A549 (cell line): ENCODE measurements around the gene C5. TPM values are rescaled to one million over a fixed set of nuclear protein-coding genes. Genes with fewer than 3 reads are reported as not detected.

Experiments used
- ATAC-seq, 2 experiments: fragments of 200-7000 bp in 1 of 2; fragments of >200 bp in 1 of 2; cut with Nextera tagmentation in 1 of 2; cut with Tn5 transposase in 1 of 2; 3 replicates each; pipeline versions ENCODE4 v1.8.0 to v1.9.1; 2018 to 2020; ENCODE audit warnings: mild to moderate bottlenecking in 1 of 2, moderate library complexity in 1 of 2
- CTCF ChIA-PET: fragments of 300-600 bp; sonication (Branson Sonifier 250); formaldehyde crosslinking; extraction: SDS; loops from one replicate; lab custom pipeline; 2021; ENCODE audit warnings: antibody characterized with exemption, inconsistent platforms; lab: Yijun Ruan, JAX
- POLR2A ChIA-PET: fragments of 350-600 bp; formaldehyde crosslinking; extraction: SDS; loops from one replicate; lab custom pipeline; 2021; ENCODE audit warnings: antibody characterized with exemption, inconsistent platforms; lab: Yijun Ruan, JAX
- DNase-seq, 2 experiments: peaks; one replicate each; pipeline versions ENCODE4 v3.0.0 to v3.0.0-alpha.2; 2011 to 2016; ENCODE audit warnings: low read depth in 1 of 2, low spot score in 1 of 2
- FAIRE-seq: peaks from 2 replicates; lab custom pipeline; 2011; peaks lifted over from hg19 to GRCh38; lab: Jason Lieb, UNC
- H3K27ac ChIP-seq, 2 experiments: fragments of >200 bp; sonication (Bioruptor Twin); formaldehyde crosslinking; 3 replicates each; pipeline ENCODE4 v1.5.1; 2016 to 2017
- H3K4me1 ChIP-seq: fragments of >200 bp; sonication (Bioruptor Twin); formaldehyde crosslinking; 3 replicates; pipeline ENCODE4 v1.6.1; 2016
- H3K4me2 ChIP-seq: fragments of >200 bp; sonication (Bioruptor Twin); formaldehyde crosslinking; 3 replicates; pipeline ENCODE4 v1.6.1; 2016
- H3K4me3 ChIP-seq: fragments of >200 bp; sonication (Bioruptor Twin); formaldehyde crosslinking; 3 replicates; pipeline ENCODE4 v1.5.1; 2016
- H3K9me3 ChIP-seq: fragments of >200 bp; sonication (Bioruptor Twin); formaldehyde crosslinking; 3 replicates; pipeline ENCODE4 v1.6.1; 2016
- CBX8 ChIP-seq: fragments of 200-600 bp; sonication (generic); IDR thresholded peaks from 2 replicates; pipeline ENCODE4 v1.6.1; 2016
- CEBPB ChIP-seq, 2 experiments: fragments of >200 bp in 1 of 2; sonication (Bioruptor Twin) in 1 of 2; formaldehyde crosslinking in 1 of 2; IDR thresholded peaks; 2 replicates each; pipeline ENCODE4 v1.6.1; 2012 to 2016
- EHF ChIP-seq: fragments of 250-450 bp; sonication (Bioruptor Pico); IDR thresholded peaks from 2 replicates; pipeline ENCODE4 v1.5.0; 2020; ENCODE audit warnings: mild to moderate bottlenecking
- FOXS1 ChIP-seq: fragments of 250-450 bp; sonication (Bioruptor Pico); IDR thresholded peaks from 2 replicates; pipeline ENCODE4 v1.5.0; 2020; ENCODE audit warnings: mild to moderate bottlenecking, moderate library complexity
- GATA3 ChIP-seq: IDR thresholded peaks from 2 replicates; pipeline ENCODE4 v1.6.1; 2012; ENCODE audit warnings: borderline replicate concordance
- HEYL ChIP-seq: fragments of 250-450 bp; sonication (Bioruptor Pico); IDR thresholded peaks from 2 replicates; pipeline ENCODE4 v1.8.0; 2021; ENCODE audit warnings: mild to moderate bottlenecking, moderate library complexity
- HOXB5 ChIP-seq: fragments of 250-450 bp; sonication (Bioruptor Pico); IDR thresholded peaks from 2 replicates; pipeline ENCODE4 v1.5.0; 2020; ENCODE audit warnings: mild to moderate bottlenecking, moderate library complexity
- JUN ChIP-seq, 2 experiments: fragments of >200 bp; sonication (Bioruptor Twin); formaldehyde crosslinking; IDR thresholded peaks; 2 replicates in 1 of 2; 3 replicates in 1 of 2; pipeline ENCODE4 v1.6.1; 2016 to 2017
- KDM1A ChIP-seq: fragments of 200-600 bp; sonication (generic); IDR thresholded peaks from 2 replicates; pipeline ENCODE4 v1.6.1; 2016; ENCODE audit warnings: low read depth, mild to moderate bottlenecking
- MYC ChIP-seq: IDR thresholded peaks from 2 replicates; pipeline ENCODE4 v1.6.1; 2012; ENCODE audit warnings: mild to moderate bottlenecking, inconsistent platforms, low read length, improper control_type of control experiment, borderline replicate concordance
- PHF8 ChIP-seq: fragments of 200-600 bp; sonication (generic); IDR thresholded peaks from 2 replicates; pipeline ENCODE4 v1.6.1; 2016; ENCODE audit warnings: low read depth, mild to moderate bottlenecking, antibody characterized with exemption, moderate library complexity, borderline replicate concordance
- RAD21 ChIP-seq, 2 experiments: fragments of >200 bp in 1 of 2; sonication (Bioruptor Twin) in 1 of 2; formaldehyde crosslinking in 1 of 2; IDR thresholded peaks in 1 of 2; conservative IDR thresholded peaks in 1 of 2; 2 replicates in 1 of 2; 3 replicates in 1 of 2; pipeline ENCODE4 v1.6.1; 2012 to 2018; ENCODE audit warnings: inconsistent platforms in 1 of 2
- ZC3H11A ChIP-seq: fragments of 450-650 bp; IDR thresholded peaks from 2 replicates; pipeline ENCODE4 v1.6.1; 2014; ENCODE audit warnings: antibody characterized with exemption, mild to moderate bottlenecking
- ZFP36 ChIP-seq: fragments of 450-650 bp; IDR thresholded peaks from 2 replicates; pipeline ENCODE4 v1.6.1; 2014; ENCODE audit warnings: borderline replicate concordance; ENCODE audit not compliant: partially characterized antibody
- ZNF302 ChIP-seq: fragments of 250-450 bp; sonication (Bioruptor Pico); IDR thresholded peaks from 2 replicates; pipeline ENCODE4 v1.9.0; 2021; ENCODE audit warnings: inconsistent platforms, mild to moderate bottlenecking, moderate library complexity
- WGBS: methylation state at CpG from one replicate; pipeline ENCODE4 v1.1.6; 2017; ENCODE audit errors: missing lambda C conversion rate; 5-methylcytosine and 5-hydroxymethylcytosine counted together
- polyA plus RNA-seq, 4 experiments: library from polyadenylated mRNA; depleted of rRNA in 3 of 4; stranded (reverse); fragments of >200 nt; fragmentation: RNase III in 1 of 4; extraction: RNeasy Plus Mini Kit Qiagen cat#74134 plus additional on column Dnase treatment in 1 of 4; gene quantifications; 2 replicates in 3 of 4; 3 replicates in 1 of 4; pipeline ENCODE4 v1.2.3, GENCODE V29; 2011 to 2017
- TF ChIP-seq, protein P1 (sequence below): IDR thresholded peaks from 2 replicates; pipeline ENCODE4 v1.6.1; 2012; ENCODE audit warnings: low read depth, borderline replicate concordance
- TF ChIP-seq, protein P2 (sequence below): fragments of 250-450 bp; sonication (Bioruptor Pico); IDR thresholded peaks from 2 replicates; pipeline ENCODE4 v1.5.0; 2021; ENCODE audit warnings: mild to moderate bottlenecking, moderate library complexity, borderline replicate concordance
- TF ChIP-seq, protein P3 (sequence below): fragments of >200 bp; sonication (Bioruptor Twin); formaldehyde crosslinking; IDR thresholded peaks from 2 replicates; pipeline ENCODE4 v1.6.1; 2016
- TF ChIP-seq, protein P4 (sequence below): fragments of 200-600 bp; sonication (generic); IDR thresholded peaks from 2 replicates; pipeline ENCODE4 v1.6.1; 2016; ENCODE audit warnings: antibody characterized with exemption, mild to moderate bottlenecking, moderate library complexity

The C5 gene
- polyA plus RNA-seq, 2 of the 4 experiments (the other 2 are of a cell fraction), result 17.1 to 115 TPM

DNA sequence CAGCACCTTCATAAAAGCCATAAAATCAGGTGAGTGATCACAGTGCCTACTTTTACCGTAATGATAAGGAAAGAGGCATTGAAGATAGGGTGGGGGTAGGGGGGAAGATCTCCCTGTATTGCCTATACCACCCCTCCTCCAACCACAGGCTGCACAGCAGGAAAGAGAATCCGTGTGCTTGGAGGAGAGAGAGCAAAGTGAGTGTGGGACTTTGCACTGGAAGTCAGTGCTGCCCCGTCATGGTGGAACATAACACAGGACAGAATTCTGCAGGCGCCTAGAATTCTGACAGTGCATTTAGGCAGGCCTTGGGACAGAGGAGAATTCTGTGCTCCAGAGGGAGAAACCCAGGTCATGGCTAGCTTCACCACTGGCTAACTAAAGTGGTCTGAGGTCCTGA is 3.5 kb upstream of the C5 start:
- FAIRE-seq, result no peak
- no peak for TF ChIP-seq KDM1A
- TF ChIP-seq RAD21 (conservative IDR thresholded peaks at IDR 0.05 in 1 of 2, IDR thresholded peaks at IDR 0.05 in 1 of 2), result no peak
- TF ChIP-seq EHF (CRISPR knock-in tag), result no peak
- TF ChIP-seq MYC, result no peak
- no peak for DNase-seq
- H3K4me3 ChIP-seq, result no peak overlapping the region
- no peak overlapping the region for H3K4me2 ChIP-seq
- no peak for ATAC-seq
- peak overlapping the region in 1 of 2 experiments; percentile 43; a peak in 3 of 6 replicates for H3K27ac ChIP-seq
- WGBS, result 42% methylated on average over 4 of the region's 4 CpGs
- peaks cover 34% of the 10 kb centered on the region for H3K4me1 ChIP-seq
- H3K9me3 ChIP-seq, result no peaks in the 10 kb centered on the region; the same call in 2 of the 3 replicates
- POLR2A ChIA-PET, result no interaction called here
- CTCF ChIA-PET, result interaction anchor here (1.4 to 3.1 kb wide), 2 partner anchors 67 to 311 kb away, joined by 3 to 20 read pairs; no protein-coding TSS in a partner anchor

DNA sequence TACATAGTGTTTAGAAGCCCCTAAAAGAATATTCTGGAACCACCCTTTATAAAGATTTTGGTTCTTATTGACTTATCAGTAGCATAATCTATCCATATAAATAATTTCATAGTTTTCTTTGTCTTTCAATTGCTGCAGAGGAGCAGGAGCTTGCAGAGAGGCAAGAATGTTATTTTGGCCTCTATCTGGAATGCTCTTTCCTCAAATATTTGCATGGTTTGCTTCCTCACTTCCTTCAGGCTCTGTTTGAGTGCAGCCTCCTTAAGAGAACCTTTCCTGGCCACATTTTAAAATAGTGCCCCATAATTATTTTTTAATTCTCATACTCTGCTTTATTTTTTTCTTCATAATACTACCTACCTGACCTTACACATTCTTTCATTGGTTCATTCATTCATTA is 1.5 kb downstream of the C5 start:
- ChIA-PET POLR2A (no interaction called here), CTCF (interaction anchor here (0.8 to 7.4 kb wide), 7 partner anchors 12 to 294 kb away, joined by 3 to 55 read pairs (median 5); no protein-coding TSS in a partner anchor)
- H3K4me1 ChIP-seq, result peaks cover 51% of the 10 kb centered on the region
- ATAC-seq (peak; percentile 25 to 56; a peak in 3 of 6 replicates), DNase-seq (no peak), FAIRE-seq (no peak)
- peak overlapping the region; percentile 85 for H3K4me2 ChIP-seq
- H3K9me3 ChIP-seq, result no peaks in the 10 kb centered on the region
- peak overlapping the region; percentile 44 for H3K4me3 ChIP-seq
- no peak for TF ChIP-seq PHF8
- TF ChIP-seq CEBPB (IDR thresholded peaks at IDR 0.05), result no peak
- no peak for TF ChIP-seq RAD21 (conservative IDR thresholded peaks at IDR 0.05 in 1 of 2, IDR thresholded peaks at IDR 0.05 in 1 of 2)
- TF ChIP-seq ZC3H11A, result no peak
- no peak for TF ChIP-seq CBX8
- TF ChIP-seq, protein P1, sequence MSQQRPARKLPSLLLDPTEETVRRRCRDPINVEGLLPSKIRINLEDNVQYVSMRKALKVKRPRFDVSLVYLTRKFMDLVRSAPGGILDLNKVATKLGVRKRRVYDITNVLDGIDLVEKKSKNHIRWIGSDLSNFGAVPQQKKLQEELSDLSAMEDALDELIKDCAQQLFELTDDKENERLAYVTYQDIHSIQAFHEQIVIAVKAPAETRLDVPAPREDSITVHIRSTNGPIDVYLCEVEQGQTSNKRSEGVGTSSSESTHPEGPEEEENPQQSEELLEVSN, result no peak
- no peak for TF ChIP-seq ZFP36
- TF ChIP-seq JUN (IDR thresholded peaks at IDR 0.05), result no peak
- TF ChIP-seq, protein P2, sequence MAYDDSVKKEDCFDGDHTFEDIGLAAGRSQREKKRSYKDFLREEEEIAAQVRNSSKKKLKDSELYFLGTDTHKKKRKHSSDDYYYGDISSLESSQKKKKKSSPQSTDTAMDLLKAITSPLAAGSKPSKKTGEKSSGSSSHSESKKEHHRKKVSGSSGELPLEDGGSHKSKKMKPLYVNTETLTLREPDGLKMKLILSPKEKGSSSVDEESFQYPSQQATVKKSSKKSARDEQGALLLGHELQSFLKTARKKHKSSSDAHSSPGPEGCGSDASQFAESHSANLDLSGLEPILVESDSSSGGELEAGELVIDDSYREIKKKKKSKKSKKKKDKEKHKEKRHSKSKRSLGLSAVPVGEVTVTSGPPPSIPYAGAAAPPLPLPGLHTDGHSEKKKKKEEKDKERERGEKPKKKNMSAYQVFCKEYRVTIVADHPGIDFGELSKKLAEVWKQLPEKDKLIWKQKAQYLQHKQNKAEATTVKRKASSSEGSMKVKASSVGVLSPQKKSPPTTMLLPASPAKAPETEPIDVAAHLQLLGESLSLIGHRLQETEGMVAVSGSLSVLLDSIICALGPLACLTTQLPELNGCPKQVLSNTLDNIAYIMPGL, result no peak
- no peak for TF ChIP-seq HEYL
- TF ChIP-seq, protein P3, sequence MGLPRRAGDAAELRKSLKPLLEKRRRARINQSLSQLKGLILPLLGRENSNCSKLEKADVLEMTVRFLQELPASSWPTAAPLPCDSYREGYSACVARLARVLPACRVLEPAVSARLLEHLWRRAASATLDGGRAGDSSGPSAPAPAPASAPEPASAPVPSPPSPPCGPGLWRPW, result no peak
- TF ChIP-seq ZNF302, result no peak
- no peak for TF ChIP-seq HOXB5 (CRISPR knock-in tag)
- TF ChIP-seq GATA3, result no peak
- H3K27ac ChIP-seq, result peak overlapping the region; percentile 70 to 86

DNA sequence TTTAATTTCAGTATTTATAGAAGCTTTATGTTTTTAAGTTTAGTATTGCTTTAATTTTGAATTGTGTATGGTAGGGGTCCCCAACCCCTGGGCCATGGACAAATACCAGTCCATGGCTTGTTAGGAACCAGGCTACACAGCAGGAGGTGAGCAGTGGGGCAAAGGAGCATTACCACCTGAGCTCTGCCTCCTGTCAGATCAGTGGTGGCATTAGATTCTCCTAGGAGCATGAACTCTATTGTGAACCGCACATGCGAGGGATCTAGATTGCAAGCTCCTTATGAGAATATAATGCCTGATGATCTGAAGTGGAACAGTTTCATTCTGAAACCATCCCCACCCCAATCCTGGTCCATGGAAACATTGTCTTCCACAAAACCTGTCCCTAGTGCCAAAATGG is 1.9 kb downstream of the C5 start:
- WGBS, result 6% methylated on average over 2 of the region's 2 CpGs
- H3K27ac ChIP-seq, result peak overlapping the region; percentile 70 to 86
- POLR2A ChIA-PET, result no interaction called here
- peak overlapping the region; percentile 44 for H3K4me3 ChIP-seq
- DNase-seq, result no peak
- H3K9me3 ChIP-seq, result no peaks in the 10 kb centered on the region
- CTCF ChIA-PET, result interaction anchor here (0.6 to 7.4 kb wide), 7 partner anchors 13 to 1534 kb away, joined by 3 to 55 read pairs (median 5); no protein-coding TSS in a partner anchor
- peak overlapping the region; percentile 85 for H3K4me2 ChIP-seq
- peaks cover 50% of the 10 kb centered on the region for H3K4me1 ChIP-seq
- TF ChIP-seq FOXS1 (CRISPR knock-in tag) (no peak), CBX8 (no peak)
- TF ChIP-seq, protein P4, sequence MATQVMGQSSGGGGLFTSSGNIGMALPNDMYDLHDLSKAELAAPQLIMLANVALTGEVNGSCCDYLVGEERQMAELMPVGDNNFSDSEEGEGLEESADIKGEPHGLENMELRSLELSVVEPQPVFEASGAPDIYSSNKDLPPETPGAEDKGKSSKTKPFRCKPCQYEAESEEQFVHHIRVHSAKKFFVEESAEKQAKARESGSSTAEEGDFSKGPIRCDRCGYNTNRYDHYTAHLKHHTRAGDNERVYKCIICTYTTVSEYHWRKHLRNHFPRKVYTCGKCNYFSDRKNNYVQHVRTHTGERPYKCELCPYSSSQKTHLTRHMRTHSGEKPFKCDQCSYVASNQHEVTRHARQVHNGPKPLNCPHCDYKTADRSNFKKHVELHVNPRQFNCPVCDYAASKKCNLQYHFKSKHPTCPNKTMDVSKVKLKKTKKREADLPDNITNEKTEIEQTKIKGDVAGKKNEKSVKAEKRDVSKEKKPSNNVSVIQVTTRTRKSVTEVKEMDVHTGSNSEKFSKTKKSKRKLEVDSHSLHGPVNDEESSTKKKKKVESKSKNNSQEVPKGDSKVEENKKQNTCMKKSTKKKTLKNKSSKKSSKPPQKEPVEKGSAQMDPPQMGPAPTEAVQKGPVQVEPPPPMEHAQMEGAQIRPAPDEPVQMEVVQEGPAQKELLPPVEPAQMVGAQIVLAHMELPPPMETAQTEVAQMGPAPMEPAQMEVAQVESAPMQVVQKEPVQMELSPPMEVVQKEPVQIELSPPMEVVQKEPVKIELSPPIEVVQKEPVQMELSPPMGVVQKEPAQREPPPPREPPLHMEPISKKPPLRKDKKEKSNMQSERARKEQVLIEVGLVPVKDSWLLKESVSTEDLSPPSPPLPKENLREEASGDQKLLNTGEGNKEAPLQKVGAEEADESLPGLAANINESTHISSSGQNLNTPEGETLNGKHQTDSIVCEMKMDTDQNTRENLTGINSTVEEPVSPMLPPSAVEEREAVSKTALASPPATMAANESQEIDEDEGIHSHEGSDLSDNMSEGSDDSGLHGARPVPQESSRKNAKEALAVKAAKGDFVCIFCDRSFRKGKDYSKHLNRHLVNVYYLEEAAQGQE, result no peak
- TF ChIP-seq, all 56 proteins: peak for 0
- peak in 1 of 2 experiments; percentile 63; a peak in 3 of 6 replicates for ATAC-seq
- FAIRE-seq, result no peak
